EL (cell line): Measurements from ENCODE around the gene POMZP3.
"Not testable (repeated sequence)": the region's sequence is repeated elsewhere in the genome, so short reads cannot be mapped to it uniquely, and the experiment has no call there.

Source experiments
- DNase-seq: peaks from one replicate; pipeline ENCODE4 v3.0.0-alpha.2; 2016

Gene POMZP3

GRCh38 chr7:76586585-76587315 is 40.3 kb downstream of the POMZP3 start:
- DNase-seq, result not testable (repeated sequence)

- peak; percentile 57 for DNase-seq
Observed at GRCh38 chr7:76583636-76584281, 43.3 kb downstream of the POMZP3 start.

- DNase-seq, result peak; percentile 88
Observed at GRCh38 chr7:76582848-76583631, 44.0 kb downstream of the POMZP3 start.

- not testable (repeated sequence) for DNase-seq
Observed at GRCh38 chr7:76575919-76576655, 51.0 kb downstream of the POMZP3 start.

GRCh38 chr7:76575431-76575830 is 51.6 kb downstream of the POMZP3 start:
- DNase-seq, result not testable (repeated sequence)

- not testable (repeated sequence) for DNase-seq
Observed at GRCh38 chr7:76572296-76572695, 54.8 kb downstream of the POMZP3 start.

- DNase-seq, result peak; percentile 29
Observed at GRCh38 chr7:76570324-76570775, 56.7 kb downstream of the POMZP3 start.

- DNase-seq, result peak; percentile 70
Observed at GRCh38 chr7:76568742-76569141, 58.3 kb downstream of the POMZP3 start.

- DNase-seq, result not testable (repeated sequence)
Observed at GRCh38 chr7:76567753-76568152, 59.3 kb downstream of the POMZP3 start.

- DNase-seq, result not testable (repeated sequence)
Observed at GRCh38 chr7:76567311-76567710, 59.8 kb downstream of the POMZP3 start.

GRCh38 chr7:76565001-76565400 is 62.1 kb downstream of the POMZP3 start:
- not testable (repeated sequence) for DNase-seq

- DNase-seq, result not testable (repeated sequence)
Observed at GRCh38 chr7:76561342-76561741, 65.7 kb downstream of the POMZP3 start.

- not testable (repeated sequence) for DNase-seq
Observed at GRCh38 chr7:76560157-76560556, 66.9 kb downstream of the POMZP3 start.
